ENCODE results near the gene CTBP2.

Gene CTBP2

GRCh38 chr10:124955243-124955642 lies 205.1 kb downstream of the CTBP2 start:
- DNase-seq: no peak

- DNase-seq: no peak
Measured at GRCh38 chr10:124953421-124953820, 206.9 kb downstream of the CTBP2 start.

- no peak for DNase-seq
Measured at GRCh38 chr10:124952123-124952522, 208.2 kb downstream of the CTBP2 start.

GRCh38 chr10:124949543-124949942 lies 210.8 kb downstream of the CTBP2 start:
- no peak for DNase-seq

- DNase-seq: no peak
Measured at GRCh38 chr10:124946945-124947344, 213.4 kb downstream of the CTBP2 start.

GRCh38 chr10:124944982-124945381 lies 215.4 kb downstream of the CTBP2 start:
- DNase-seq: no peak

GRCh38 chr10:124943301-124944092 lies 216.9 kb downstream of the CTBP2 start:
- no peak for DNase-seq

GRCh38 chr10:124942317-124943169 lies 217.8 kb downstream of the CTBP2 start:
- no peak for DNase-seq

GRCh38 chr10:124941823-124942222 lies 218.5 kb downstream of the CTBP2 start, which contains the start of gene ZRANB1:
TSS of gene ZRANB1 (plus strand) at chr10:124942123. CDS start at chr10:124942494, 371 bp downstream.
- DNase-seq: no peak

GRCh38 chr10:124939290-124939689 lies 221.1 kb downstream of the CTBP2 start:
- no peak for DNase-seq

GRCh38 chr10:124936813-124937212 lies 223.6 kb downstream of the CTBP2 start:
- DNase-seq: no peak

- no peak for DNase-seq
Measured at GRCh38 chr10:124935946-124936345, 224.4 kb downstream of the CTBP2 start.
